C4-2B (cell line): ENCODE measurements around the gene CD79A.

Experiments used
- CTCF ChIP-seq: fragments of 450-650 bp; conservative IDR thresholded peaks from 2 replicates; pipeline ENCODE4 v1.5.1; 2017; ENCODE audit warnings: mild to moderate bottlenecking
- ZFX ChIP-seq: fragments of 450-650 bp; IDR thresholded peaks from 2 replicates; pipeline ENCODE4 v1.6.1; 2017

- TF ChIP-seq CTCF (no peak), ZFX (no peak)
Observed at GRCh38 chr19:41898235-41898634, 21.2 kb downstream of the CD79A start.
